ENCODE results near the gene POP4. TPM values are rescaled to one million over a fixed set of nuclear protein-coding genes. Genes with fewer than 3 reads are reported as not detected.

POP4 gene
- total and polyA plus RNA-seq, 3 experiments from 2014 or later, result 145 to 156 (median 150) TPM

GRCh38 chr19:29573486-29573885 lies 32.6 kb upstream of the POP4 start:
- POLR2A ChIA-PET, result no interaction called here
- H3K9me3 ChIP-seq (ENCODE audit: low read length), result no peaks in the 10 kb centered on the region
- no peak overlapping the region for H3K4me3 ChIP-seq (ENCODE audit: low read length)
- H3K36me3 Mint-ChIP-seq, result no peaks in the 10 kb centered on the region
- H3K36me3 ChIP-seq (ENCODE audit: insufficient read depth, low read length), result no peaks in the 10 kb centered on the region
- CTCF ChIA-PET, result no interaction called here
- H3K27ac Mint-ChIP-seq, result peak overlapping the region in 1 of 8 donors; percentile 11
- peaks cover 29 to 67% of the 10 kb centered on the region in 2 donors for H3K27me3 Mint-ChIP-seq
- no peaks in the 10 kb centered on the region for H3K9me3 Mint-ChIP-seq
- H3K4me3 Mint-ChIP-seq, result no peak overlapping the region
- no peaks in the 10 kb centered on the region for H3K4me1 ChIP-seq (ENCODE audit: insufficient read depth, low read length)
- DNase-seq, result no peak
- H3K4me1 Mint-ChIP-seq, result no peaks in the 10 kb centered on the region
- H3K27ac ChIP-seq (ENCODE audit: low read depth, low read length), result no peak overlapping the region
- peaks cover 9% of the 10 kb centered on the region for H3K27me3 ChIP-seq (ENCODE audit: insufficient read depth, low read length, poor library complexity, severe bottlenecking)

- no peaks in the 10 kb centered on the region for H3K9me3 Mint-ChIP-seq
- no peaks in the 10 kb centered on the region for H3K4me1 ChIP-seq (ENCODE audit: insufficient read depth, low read length)
- H3K36me3 ChIP-seq (ENCODE audit: insufficient read depth, low read length), result no peaks in the 10 kb centered on the region
- ChIA-PET POLR2A (no interaction called here), CTCF (no interaction called here)
- peaks cover 32 to 68% of the 10 kb centered on the region in 2 donors for H3K27me3 Mint-ChIP-seq
- H3K4me3 ChIP-seq (ENCODE audit: low read length), result no peak overlapping the region
- DNase-seq, result no peak
- H3K27me3 ChIP-seq (ENCODE audit: insufficient read depth, low read length, poor library complexity, severe bottlenecking), result peaks cover 9% of the 10 kb centered on the region
- no peaks in the 10 kb centered on the region for H3K9me3 ChIP-seq (ENCODE audit: low read length)
- no peaks in the 10 kb centered on the region for H3K4me1 Mint-ChIP-seq
- no peaks in the 10 kb centered on the region for H3K36me3 Mint-ChIP-seq
- H3K4me3 Mint-ChIP-seq, result no peak overlapping the region
- no peak overlapping the region for H3K27ac ChIP-seq (ENCODE audit: low read depth, low read length)
- no peak overlapping the region for H3K27ac Mint-ChIP-seq
Measured at GRCh38 chr19:29574510-29574909, 31.6 kb upstream of the POP4 start.

GRCh38 chr19:29576046-29576606 lies 30.0 kb upstream of the POP4 start:
- Histone ChIP-seq H3K36me3 (ENCODE audit: insufficient read depth, low read length) (no peaks in the 10 kb centered on the region), H3K27ac (ENCODE audit: low read depth, low read length) (no peak overlapping the region), H3K4me3 (ENCODE audit: low read length) (no peak overlapping the region), H3K9me3 (ENCODE audit: low read length) (no peaks in the 10 kb centered on the region), H3K4me1 (ENCODE audit: insufficient read depth, low read length) (no peaks in the 10 kb centered on the region), H3K27me3 (ENCODE audit: insufficient read depth, low read length, poor library complexity, severe bottlenecking) (peaks cover 9% of the 10 kb centered on the region)
- peak overlapping the region in 1 of 8 donors; percentile 11 for H3K27ac Mint-ChIP-seq
- no peaks in the 10 kb centered on the region for H3K4me1 Mint-ChIP-seq
- DNase-seq, result no peak
- H3K36me3 Mint-ChIP-seq, result peaks cover 0 to 5% (median 0%) of the 10 kb centered on the region in 3 donors
- peaks cover 0 to 5% (median 3%) of the 10 kb centered on the region in 5 donors for H3K9me3 Mint-ChIP-seq
- H3K27me3 Mint-ChIP-seq, result peaks cover 35 to 61% of the 10 kb centered on the region in 2 donors
- no peak overlapping the region for H3K4me3 Mint-ChIP-seq
- ChIA-PET CTCF (interaction anchor here (1.6 kb wide), 1 partner anchor 11 kb away, joined by 5 read pairs; no protein-coding TSS in a partner anchor), POLR2A (no interaction called here)

- POLR2A ChIA-PET, result no interaction called here
- peaks cover 0 to 6% (median 0%) of the 10 kb centered on the region in 3 donors for H3K36me3 Mint-ChIP-seq
- no peaks in the 10 kb centered on the region for H3K4me1 Mint-ChIP-seq
- Histone ChIP-seq H3K27me3 (ENCODE audit: insufficient read depth, low read length, poor library complexity, severe bottlenecking) (peaks cover 9% of the 10 kb centered on the region), H3K4me1 (ENCODE audit: insufficient read depth, low read length) (no peaks in the 10 kb centered on the region), H3K9me3 (ENCODE audit: low read length) (no peaks in the 10 kb centered on the region), H3K27ac (ENCODE audit: low read depth, low read length) (no peak overlapping the region), H3K36me3 (ENCODE audit: insufficient read depth, low read length) (no peaks in the 10 kb centered on the region), H3K4me3 (ENCODE audit: low read length) (no peak overlapping the region)
- H3K27me3 Mint-ChIP-seq, result peaks cover 34 to 57% of the 10 kb centered on the region in 2 donors
- no peak overlapping the region for H3K27ac Mint-ChIP-seq
- CTCF ChIA-PET, result interaction anchor here (1.6 kb wide), 1 partner anchor 10 kb away, joined by 5 read pairs; no protein-coding TSS in a partner anchor
- no peak overlapping the region for H3K4me3 Mint-ChIP-seq
- no peak for DNase-seq
- peaks cover 0 to 9% (median 4%) of the 10 kb centered on the region in 5 donors for H3K9me3 Mint-ChIP-seq
Measured at GRCh38 chr19:29576761-29577648, 29.1 kb upstream of the POP4 start.

- Histone ChIP-seq H3K4me1 (ENCODE audit: insufficient read depth, low read length) (no peaks in the 10 kb centered on the region), H3K27ac (ENCODE audit: low read depth, low read length) (no peak overlapping the region), H3K4me3 (ENCODE audit: low read length) (no peak overlapping the region), H3K9me3 (ENCODE audit: low read length) (no peaks in the 10 kb centered on the region), H3K27me3 (ENCODE audit: insufficient read depth, low read length, poor library complexity, severe bottlenecking) (peaks cover 9% of the 10 kb centered on the region), H3K36me3 (ENCODE audit: insufficient read depth, low read length) (no peaks in the 10 kb centered on the region)
- H3K4me1 Mint-ChIP-seq, result peaks cover 0 to 1% (median 0%) of the 10 kb centered on the region in 3 donors
- peaks cover 0 to 9% (median 4%) of the 10 kb centered on the region in 5 donors for H3K9me3 Mint-ChIP-seq
- no peak overlapping the region for H3K27ac Mint-ChIP-seq
- DNase-seq, result no peak
- H3K36me3 Mint-ChIP-seq, result peaks cover 0 to 6% (median 0%) of the 10 kb centered on the region in 3 donors
- POLR2A ChIA-PET, result no interaction called here
- peaks cover 30 to 53% of the 10 kb centered on the region in 2 donors for H3K27me3 Mint-ChIP-seq
- CTCF ChIA-PET, result interaction anchor here (1.6 kb wide), 1 partner anchor 10 kb away, joined by 5 read pairs; no protein-coding TSS in a partner anchor
- H3K4me3 Mint-ChIP-seq, result no peak overlapping the region
Measured at GRCh38 chr19:29577649-29577963, 28.5 kb upstream of the POP4 start.

GRCh38 chr19:29578349-29578748 lies 27.7 kb upstream of the POP4 start:
- H3K9me3 Mint-ChIP-seq, result peaks cover 0 to 9% (median 4%) of the 10 kb centered on the region in 5 donors
- no peak overlapping the region for H3K4me3 ChIP-seq (ENCODE audit: low read length)
- no peak overlapping the region for H3K27ac ChIP-seq (ENCODE audit: low read depth, low read length)
- peaks cover 9% of the 10 kb centered on the region for H3K27me3 ChIP-seq (ENCODE audit: insufficient read depth, low read length, poor library complexity, severe bottlenecking)
- ChIA-PET POLR2A (no interaction called here), CTCF (no interaction called here)
- no peaks in the 10 kb centered on the region for H3K4me1 ChIP-seq (ENCODE audit: insufficient read depth, low read length)
- no peak overlapping the region for H3K27ac Mint-ChIP-seq
- H3K9me3 ChIP-seq (ENCODE audit: low read length), result no peaks in the 10 kb centered on the region
- no peak overlapping the region for H3K4me3 Mint-ChIP-seq
- no peaks in the 10 kb centered on the region for H3K36me3 ChIP-seq (ENCODE audit: insufficient read depth, low read length)
- peaks cover 30 to 53% of the 10 kb centered on the region in 2 donors for H3K27me3 Mint-ChIP-seq
- H3K4me1 Mint-ChIP-seq, result peaks cover 0 to 6% (median 4%) of the 10 kb centered on the region in 3 donors
- no peak for DNase-seq
- H3K36me3 Mint-ChIP-seq, result peaks cover 0 to 6% (median 0%) of the 10 kb centered on the region in 3 donors

GRCh38 chr19:29579308-29579910 lies 26.7 kb upstream of the POP4 start:
- Histone ChIP-seq H3K27me3 (ENCODE audit: insufficient read depth, low read length, poor library complexity, severe bottlenecking) (peaks cover 9% of the 10 kb centered on the region), H3K27ac (ENCODE audit: low read depth, low read length) (no peak overlapping the region), H3K4me3 (ENCODE audit: low read length) (no peak overlapping the region), H3K36me3 (ENCODE audit: insufficient read depth, low read length) (no peaks in the 10 kb centered on the region), H3K4me1 (ENCODE audit: insufficient read depth, low read length) (no peaks in the 10 kb centered on the region), H3K9me3 (ENCODE audit: low read length) (no peaks in the 10 kb centered on the region)
- peaks cover 2 to 13% (median 11%) of the 10 kb centered on the region in 3 donors for H3K4me1 Mint-ChIP-seq
- ChIA-PET CTCF (no interaction called here), POLR2A (no interaction called here)
- DNase-seq, result no peak
- H3K9me3 Mint-ChIP-seq, result peaks cover 0 to 9% (median 4%) of the 10 kb centered on the region in 5 donors
- no peak overlapping the region for H3K4me3 Mint-ChIP-seq
- H3K27ac Mint-ChIP-seq, result no peak overlapping the region
- peaks cover 0 to 11% (median 0%) of the 10 kb centered on the region in 3 donors for H3K36me3 Mint-ChIP-seq
- H3K27me3 Mint-ChIP-seq, result peaks cover 25 to 44% of the 10 kb centered on the region in 2 donors

GRCh38 chr19:29581398-29581797 lies 24.7 kb upstream of the POP4 start:
- ChIA-PET POLR2A (no interaction called here), CTCF (interaction anchor here (0.6 kb wide), 1 partner anchor 236 kb away, joined by 3 read pairs; no protein-coding TSS in a partner anchor)
- no peaks in the 10 kb centered on the region for H3K9me3 ChIP-seq (ENCODE audit: low read length)
- H3K9me3 Mint-ChIP-seq, result peaks cover 0 to 9% (median 4%) of the 10 kb centered on the region in 5 donors
- no peak overlapping the region for H3K4me3 Mint-ChIP-seq
- H3K27ac ChIP-seq (ENCODE audit: low read depth, low read length), result no peak overlapping the region
- peaks cover 2 to 13% (median 11%) of the 10 kb centered on the region in 3 donors for H3K4me1 Mint-ChIP-seq
- H3K4me1 ChIP-seq (ENCODE audit: insufficient read depth, low read length), result no peaks in the 10 kb centered on the region
- no peaks in the 10 kb centered on the region for H3K36me3 ChIP-seq (ENCODE audit: insufficient read depth, low read length)
- H3K27me3 ChIP-seq (ENCODE audit: insufficient read depth, low read length, poor library complexity, severe bottlenecking), result peaks cover 9% of the 10 kb centered on the region
- no peak overlapping the region for H3K4me3 ChIP-seq (ENCODE audit: low read length)
- H3K27me3 Mint-ChIP-seq, result peaks cover 13 to 25% of the 10 kb centered on the region in 2 donors
- DNase-seq, result no peak
- no peak overlapping the region for H3K27ac Mint-ChIP-seq
- H3K36me3 Mint-ChIP-seq, result peaks cover 0 to 11% (median 0%) of the 10 kb centered on the region in 3 donors

Data from CD8-positive, alpha-beta memory T cell (primary cell).